ENCODE data around the gene KLHL34. TPM values are rescaled to one million over a fixed set of nuclear protein-coding genes. Genes with fewer than 3 reads are reported as not detected.
A peak's percentile ranks its signal among the peaks of the same experiment; 100 is the strongest.

KLHL34 gene, protein sequence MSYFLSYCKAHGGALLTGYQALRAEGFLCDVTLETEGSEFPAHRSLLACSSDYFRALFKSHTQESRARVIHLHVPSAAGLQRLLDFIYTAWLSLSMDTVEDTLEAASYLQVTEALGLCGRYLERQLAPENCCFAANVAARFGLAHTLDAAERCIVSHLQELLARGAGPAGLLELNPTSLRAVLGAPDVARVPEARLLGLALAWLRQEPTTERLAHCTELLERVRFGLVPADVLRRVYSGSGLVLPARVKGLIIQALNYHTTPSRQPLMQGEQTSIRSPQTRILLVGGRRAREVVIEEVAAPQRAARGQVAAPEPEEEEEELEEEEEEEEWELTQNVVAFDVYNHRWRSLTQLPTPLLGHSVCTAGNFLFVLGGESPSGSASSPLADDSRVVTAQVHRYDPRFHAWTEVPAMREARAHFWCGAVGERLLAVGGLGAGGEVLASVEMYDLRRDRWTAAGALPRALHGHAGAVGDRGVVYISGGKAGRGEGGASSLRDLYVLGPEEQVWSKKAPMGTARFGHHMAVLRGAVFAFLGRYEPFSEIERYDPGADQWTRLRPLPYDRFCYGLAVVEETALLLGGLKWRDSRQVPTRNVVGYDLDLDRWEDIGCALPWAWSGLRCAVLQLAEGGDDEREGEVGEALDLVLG
- total RNA-seq: under 1 TPM; 0.27 to 0.35 TPM
- 0.38 TPM for polyA plus RNA-seq

DNA sequence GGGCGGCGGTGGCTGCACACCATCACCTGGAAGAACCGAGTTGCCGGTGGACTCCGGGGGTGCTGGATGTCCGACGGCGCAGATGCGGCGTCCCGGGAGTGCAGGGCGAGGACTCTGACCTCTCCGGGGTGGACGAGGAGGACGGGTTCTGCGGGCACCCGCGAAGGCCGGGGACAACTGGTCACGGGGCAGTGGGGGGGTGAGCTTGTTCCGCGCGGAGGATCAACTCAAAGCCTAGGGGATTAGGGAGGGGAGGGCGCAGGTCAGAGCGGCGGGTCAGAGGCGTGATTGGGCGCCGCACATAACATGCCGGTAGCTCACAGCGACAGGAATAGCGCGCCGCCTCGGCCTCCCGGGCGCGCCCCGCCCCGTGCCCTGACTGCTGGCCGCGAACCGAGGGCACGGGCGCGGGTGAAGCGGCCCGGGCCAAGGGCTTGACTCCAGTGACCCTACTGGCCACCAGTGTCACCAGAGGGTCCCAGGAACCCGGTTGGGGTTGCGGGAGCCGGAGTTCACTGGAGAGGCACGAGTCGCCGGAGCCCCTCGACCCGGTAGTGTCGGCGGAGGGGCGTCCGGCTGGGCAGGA is at the start of gene KLHL34:
KLHL34 (minus strand) TSS at position 179 of the 586 bp plus-strand sequence. CDS start 542 bp downstream, outside the sequence.
- Mint-ChIP-seq H3K4me1 (peaks cover 2 to 5% (median 4%) of the 10 kb centered on the region in 3 donors), H3K36me3 (peaks cover 0 to 3% (median 0%) of the 10 kb centered on the region in 3 donors), H3K4me3 (peak within 1 kb of the TSS in 6 of 7 donors; percentile 16 to 57 (median 32)), H3K27me3 (peaks cover 12 to 14% of the 10 kb centered on the region in 2 donors), H3K9me3 (peaks cover 0 to 3% (median 0%) of the 10 kb centered on the region in 5 donors), H3K27ac (peak within 1 kb of the TSS in 1 of 8 donors; percentile 78)
- Histone ChIP-seq H3K4me3 (ENCODE audit: low read length) (peak within 1 kb of the TSS; percentile 26), H3K9me3 (ENCODE audit: low read length) (no peaks in the 10 kb centered on the region), H3K27ac (ENCODE audit: low read depth, low read length) (no peak within 1 kb of the TSS), H3K4me1 (ENCODE audit: insufficient read depth, low read length) (no peaks in the 10 kb centered on the region), H3K36me3 (ENCODE audit: insufficient read depth, low read length) (no peaks in the 10 kb centered on the region), H3K27me3 (ENCODE audit: insufficient read depth, low read length, poor library complexity, severe bottlenecking) (no peaks in the 10 kb centered on the region)
- POLR2A ChIA-PET: no interaction called here
- peak in 1 of 5 donors; percentile 7 for DNase-seq
- CTCF ChIA-PET: no interaction called here

DNA sequence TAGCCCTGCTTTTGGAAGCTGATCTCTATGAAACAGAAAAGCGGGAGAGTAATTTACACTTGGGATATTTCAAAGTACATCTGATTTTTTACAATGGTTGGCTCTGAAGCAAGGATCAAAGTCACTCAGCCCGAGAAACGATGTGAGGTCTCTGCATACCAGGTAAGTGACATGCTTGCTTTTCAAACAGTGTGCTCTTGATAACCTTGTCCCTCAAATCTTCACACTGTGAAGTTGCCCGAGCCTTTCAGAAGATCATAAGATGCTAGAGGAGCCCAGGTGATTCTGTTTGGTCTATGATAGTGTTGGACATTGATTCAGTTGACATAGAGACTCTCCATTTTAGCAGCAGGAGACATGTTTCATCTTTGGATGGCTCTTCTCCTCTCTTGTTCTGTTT is 47.1 kb upstream of the KLHL34 start:
- no peaks in the 10 kb centered on the region for H3K36me3 Mint-ChIP-seq
- no peak overlapping the region for H3K4me3 ChIP-seq (ENCODE audit: low read length)
- no peak overlapping the region for H3K27ac ChIP-seq (ENCODE audit: low read depth, low read length)
- H3K27me3 Mint-ChIP-seq: peaks cover 2 to 4% of the 10 kb centered on the region in 2 donors
- POLR2A ChIA-PET: no interaction called here
- peaks cover 0 to 10% (median 0%) of the 10 kb centered on the region in 5 donors for H3K9me3 Mint-ChIP-seq
- H3K27ac Mint-ChIP-seq: no peak overlapping the region
- H3K27me3 ChIP-seq (ENCODE audit: insufficient read depth, low read length, poor library complexity, severe bottlenecking): no peaks in the 10 kb centered on the region
- no peaks in the 10 kb centered on the region for H3K36me3 ChIP-seq (ENCODE audit: insufficient read depth, low read length)
- H3K4me1 ChIP-seq (ENCODE audit: insufficient read depth, low read length): no peaks in the 10 kb centered on the region
- DNase-seq: no peak
- CTCF ChIA-PET: no interaction called here
- H3K4me3 Mint-ChIP-seq: no peak overlapping the region
- no peaks in the 10 kb centered on the region for H3K9me3 ChIP-seq (ENCODE audit: low read length)
- no peaks in the 10 kb centered on the region for H3K4me1 Mint-ChIP-seq

DNA sequence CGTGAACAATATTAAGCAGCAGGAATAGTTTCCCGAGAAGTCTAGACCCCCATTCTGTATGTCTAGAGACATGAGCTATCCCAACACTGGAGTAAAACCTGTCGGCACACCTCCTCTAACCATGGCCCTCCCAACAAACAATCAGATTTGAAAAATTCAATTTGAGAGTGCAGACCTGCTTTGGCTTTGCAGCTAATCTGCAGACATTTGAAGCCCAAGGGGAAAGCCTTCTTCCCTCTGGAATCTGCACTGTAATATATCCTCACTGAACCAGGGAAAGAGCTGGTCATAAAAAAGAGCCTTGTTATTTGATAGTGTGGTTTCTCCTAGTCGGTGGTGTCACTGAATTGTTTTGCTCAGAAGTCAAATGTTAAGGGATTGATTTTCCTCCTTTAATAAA is 44.6 kb upstream of the KLHL34 start:
- Mint-ChIP-seq H3K27me3 (peaks cover 0 to 5% of the 10 kb centered on the region in 2 donors), H3K4me3 (no peak overlapping the region), H3K27ac (no peak overlapping the region), H3K4me1 (no peaks in the 10 kb centered on the region), H3K9me3 (peaks cover 0 to 6% (median 0%) of the 10 kb centered on the region in 5 donors), H3K36me3 (no peaks in the 10 kb centered on the region)
- Histone ChIP-seq H3K36me3 (ENCODE audit: insufficient read depth, low read length) (no peaks in the 10 kb centered on the region), H3K27me3 (ENCODE audit: insufficient read depth, low read length, poor library complexity, severe bottlenecking) (no peaks in the 10 kb centered on the region), H3K27ac (ENCODE audit: low read depth, low read length) (no peak overlapping the region), H3K4me1 (ENCODE audit: insufficient read depth, low read length) (no peaks in the 10 kb centered on the region), H3K4me3 (ENCODE audit: low read length) (no peak overlapping the region), H3K9me3 (ENCODE audit: low read length) (no peaks in the 10 kb centered on the region)
- POLR2A ChIA-PET: no interaction called here
- DNase-seq: no peak
- CTCF ChIA-PET: no interaction called here

DNA sequence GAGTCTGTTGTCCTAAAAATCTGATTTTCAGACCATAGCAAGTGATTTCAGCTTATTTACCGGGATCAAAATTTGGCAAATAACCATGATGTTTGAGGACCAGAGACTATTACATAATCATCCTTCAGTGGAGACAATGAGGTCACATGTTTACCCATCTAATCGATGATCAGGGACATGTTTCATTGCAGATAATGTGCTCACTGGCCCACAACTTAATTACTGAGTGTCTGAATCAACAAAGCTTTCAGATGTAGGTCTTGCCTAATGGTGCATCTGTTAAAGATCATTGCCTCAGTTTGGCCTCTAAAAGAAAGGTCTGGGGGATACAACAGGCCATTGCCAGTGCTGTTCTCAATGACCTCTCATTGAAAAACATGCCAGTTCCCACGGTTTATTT is 42.8 kb upstream of the KLHL34 start:
- DNase-seq: no peak
- Mint-ChIP-seq H3K4me3 (no peak overlapping the region), H3K27ac (no peak overlapping the region), H3K27me3 (peaks cover 0 to 5% of the 10 kb centered on the region in 2 donors), H3K36me3 (no peaks in the 10 kb centered on the region), H3K9me3 (peaks cover 0 to 3% (median 0%) of the 10 kb centered on the region in 5 donors), H3K4me1 (no peaks in the 10 kb centered on the region)
- H3K9me3 ChIP-seq (ENCODE audit: low read length): no peaks in the 10 kb centered on the region
- H3K36me3 ChIP-seq (ENCODE audit: insufficient read depth, low read length): no peaks in the 10 kb centered on the region
- CTCF ChIA-PET: no interaction called here
- POLR2A ChIA-PET: no interaction called here
- no peak overlapping the region for H3K27ac ChIP-seq (ENCODE audit: low read depth, low read length)
- no peak overlapping the region for H3K4me3 ChIP-seq (ENCODE audit: low read length)
- no peaks in the 10 kb centered on the region for H3K27me3 ChIP-seq (ENCODE audit: insufficient read depth, low read length, poor library complexity, severe bottlenecking)
- H3K4me1 ChIP-seq (ENCODE audit: insufficient read depth, low read length): no peaks in the 10 kb centered on the region

DNA sequence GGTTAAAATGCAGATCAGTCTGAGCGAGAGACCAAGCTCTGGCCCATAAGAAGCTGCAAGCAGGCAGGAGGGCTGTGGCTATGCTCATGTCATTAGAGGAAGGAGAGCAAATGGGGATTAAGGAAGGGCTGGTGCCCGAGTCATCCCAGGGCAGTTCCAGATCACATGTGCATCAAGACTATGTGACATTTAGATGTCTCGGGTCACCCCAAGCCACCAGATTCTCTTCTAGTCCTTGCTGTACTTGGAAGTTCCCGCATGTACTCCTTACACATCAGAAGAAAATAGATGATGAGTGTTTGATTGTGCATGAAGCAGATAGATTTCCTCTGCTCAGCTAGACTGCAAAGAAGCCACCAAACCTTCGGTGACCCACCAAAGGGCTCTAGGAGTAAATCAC is 42.1 kb upstream of the KLHL34 start:
- H3K27me3 ChIP-seq (ENCODE audit: insufficient read depth, low read length, poor library complexity, severe bottlenecking): no peaks in the 10 kb centered on the region
- Mint-ChIP-seq H3K4me3 (no peak overlapping the region), H3K4me1 (no peaks in the 10 kb centered on the region), H3K27ac (no peak overlapping the region), H3K27me3 (peaks cover 0 to 5% of the 10 kb centered on the region in 2 donors), H3K36me3 (no peaks in the 10 kb centered on the region), H3K9me3 (peaks cover 0 to 7% (median 0%) of the 10 kb centered on the region in 5 donors)
- CTCF ChIA-PET: no interaction called here
- H3K9me3 ChIP-seq (ENCODE audit: low read length): no peaks in the 10 kb centered on the region
- POLR2A ChIA-PET: no interaction called here
- no peak overlapping the region for H3K4me3 ChIP-seq (ENCODE audit: low read length)
- no peak overlapping the region for H3K27ac ChIP-seq (ENCODE audit: low read depth, low read length)
- no peaks in the 10 kb centered on the region for H3K4me1 ChIP-seq (ENCODE audit: insufficient read depth, low read length)
- DNase-seq: no peak
- no peaks in the 10 kb centered on the region for H3K36me3 ChIP-seq (ENCODE audit: insufficient read depth, low read length)

DNA sequence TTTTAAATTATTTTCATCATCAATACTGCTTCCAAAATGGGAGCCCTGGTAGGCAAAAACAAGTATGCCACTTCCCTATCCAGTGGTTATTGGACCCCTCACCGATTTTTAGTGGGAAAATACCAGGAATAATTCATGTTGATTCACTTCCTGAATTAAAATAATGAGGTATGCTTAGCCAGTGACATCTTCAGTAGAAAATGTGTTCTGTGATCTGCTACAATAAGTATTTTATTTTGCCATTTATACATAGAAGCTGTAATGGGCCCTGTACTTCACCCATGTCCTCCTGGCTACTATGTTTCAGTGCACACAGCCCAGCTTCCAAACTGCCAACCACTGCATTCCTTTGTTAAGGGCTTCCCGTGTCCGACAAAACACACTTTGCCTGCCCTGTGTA is 41.0 kb upstream of the KLHL34 start:
- Histone ChIP-seq H3K4me3 (ENCODE audit: low read length) (no peak overlapping the region), H3K27me3 (ENCODE audit: insufficient read depth, low read length, poor library complexity, severe bottlenecking) (no peaks in the 10 kb centered on the region), H3K4me1 (ENCODE audit: insufficient read depth, low read length) (no peaks in the 10 kb centered on the region), H3K9me3 (ENCODE audit: low read length) (no peaks in the 10 kb centered on the region), H3K27ac (ENCODE audit: low read depth, low read length) (no peak overlapping the region), H3K36me3 (ENCODE audit: insufficient read depth, low read length) (no peaks in the 10 kb centered on the region)
- no peak overlapping the region for H3K4me3 Mint-ChIP-seq
- DNase-seq: no peak
- POLR2A ChIA-PET: no interaction called here
- H3K27ac Mint-ChIP-seq: no peak overlapping the region
- CTCF ChIA-PET: no interaction called here
- no peaks in the 10 kb centered on the region for H3K4me1 Mint-ChIP-seq
- peaks cover 0 to 7% (median 0%) of the 10 kb centered on the region in 5 donors for H3K9me3 Mint-ChIP-seq
- no peaks in the 10 kb centered on the region for H3K36me3 Mint-ChIP-seq
- H3K27me3 Mint-ChIP-seq: peaks cover 0 to 5% of the 10 kb centered on the region in 2 donors

DNA sequence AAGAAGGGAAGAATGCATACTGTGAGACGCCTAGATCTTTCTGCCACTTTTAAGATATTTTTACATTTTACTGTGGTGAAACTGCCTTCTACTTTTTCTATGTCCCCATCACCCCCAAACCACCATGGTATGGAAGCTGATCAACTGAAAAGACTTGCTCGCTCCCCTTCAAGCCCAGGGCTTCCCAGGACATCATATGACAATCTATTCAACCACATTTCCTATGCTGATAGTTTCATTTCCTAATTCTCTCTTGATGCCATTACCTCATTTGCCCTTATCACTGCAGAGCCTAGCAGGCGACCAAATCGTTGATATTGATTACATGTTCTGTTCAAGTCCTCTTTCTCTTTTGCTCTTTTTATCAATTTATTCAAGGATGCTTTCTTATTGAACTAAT is 40.1 kb upstream of the KLHL34 start:
- Mint-ChIP-seq H3K4me3 (no peak overlapping the region), H3K4me1 (no peaks in the 10 kb centered on the region), H3K27ac (no peak overlapping the region), H3K27me3 (peaks cover 0 to 5% of the 10 kb centered on the region in 2 donors), H3K36me3 (no peaks in the 10 kb centered on the region), H3K9me3 (peaks cover 0 to 7% (median 0%) of the 10 kb centered on the region in 5 donors)
- ChIA-PET POLR2A (no interaction called here), CTCF (no interaction called here)
- Histone ChIP-seq H3K9me3 (ENCODE audit: low read length) (no peaks in the 10 kb centered on the region), H3K27ac (ENCODE audit: low read depth, low read length) (no peak overlapping the region), H3K36me3 (ENCODE audit: insufficient read depth, low read length) (no peaks in the 10 kb centered on the region), H3K4me1 (ENCODE audit: insufficient read depth, low read length) (no peaks in the 10 kb centered on the region), H3K4me3 (ENCODE audit: low read length) (no peak overlapping the region), H3K27me3 (ENCODE audit: insufficient read depth, low read length, poor library complexity, severe bottlenecking) (no peaks in the 10 kb centered on the region)
- DNase-seq: no peak

DNA sequence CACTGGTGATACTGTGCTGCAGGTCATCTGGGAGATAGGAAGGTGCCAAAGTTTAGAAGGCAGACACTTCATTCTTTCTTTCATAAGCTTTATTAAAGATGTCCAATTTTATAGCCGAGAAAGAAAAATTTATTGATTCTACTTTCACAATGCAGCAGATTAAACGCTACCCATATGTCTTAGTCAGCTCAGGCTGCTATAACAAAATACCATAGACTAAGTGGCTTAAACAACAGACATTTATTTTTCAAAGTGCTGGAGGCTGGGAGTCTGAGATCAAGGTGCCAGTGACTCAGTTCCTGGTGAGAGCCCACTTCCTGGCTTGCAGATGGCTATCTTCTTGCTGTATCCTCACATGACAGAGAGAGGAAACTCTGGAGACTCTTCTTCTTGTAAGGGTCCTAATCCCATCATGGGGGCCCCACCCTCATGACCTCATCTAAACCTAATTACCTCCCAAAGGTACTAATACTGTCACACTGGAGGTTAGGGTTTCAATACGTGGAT is 33.4 kb upstream of the KLHL34 start:
- Mint-ChIP-seq H3K4me3 (no peak overlapping the region), H3K9me3 (peaks cover 0 to 5% (median 0%) of the 10 kb centered on the region in 5 donors), H3K27me3 (no peaks in the 10 kb centered on the region), H3K4me1 (no peaks in the 10 kb centered on the region), H3K27ac (no peak overlapping the region), H3K36me3 (no peaks in the 10 kb centered on the region)
- Histone ChIP-seq H3K4me1 (ENCODE audit: insufficient read depth, low read length) (no peaks in the 10 kb centered on the region), H3K4me3 (ENCODE audit: low read length) (no peak overlapping the region), H3K9me3 (ENCODE audit: low read length) (no peaks in the 10 kb centered on the region), H3K27me3 (ENCODE audit: insufficient read depth, low read length, poor library complexity, severe bottlenecking) (no peaks in the 10 kb centered on the region), H3K27ac (ENCODE audit: low read depth, low read length) (no peak overlapping the region), H3K36me3 (ENCODE audit: insufficient read depth, low read length) (no peaks in the 10 kb centered on the region)
- ChIA-PET POLR2A (no interaction called here), CTCF (no interaction called here)
- DNase-seq: no peak

All from CD8-positive, alpha-beta memory T cell (primary cell).